ENCODE measurements around the gene PPHLN1.
A peak's percentile ranks its signal among the peaks of the same experiment; 100 is the strongest.

The PPHLN1 gene

DNA sequence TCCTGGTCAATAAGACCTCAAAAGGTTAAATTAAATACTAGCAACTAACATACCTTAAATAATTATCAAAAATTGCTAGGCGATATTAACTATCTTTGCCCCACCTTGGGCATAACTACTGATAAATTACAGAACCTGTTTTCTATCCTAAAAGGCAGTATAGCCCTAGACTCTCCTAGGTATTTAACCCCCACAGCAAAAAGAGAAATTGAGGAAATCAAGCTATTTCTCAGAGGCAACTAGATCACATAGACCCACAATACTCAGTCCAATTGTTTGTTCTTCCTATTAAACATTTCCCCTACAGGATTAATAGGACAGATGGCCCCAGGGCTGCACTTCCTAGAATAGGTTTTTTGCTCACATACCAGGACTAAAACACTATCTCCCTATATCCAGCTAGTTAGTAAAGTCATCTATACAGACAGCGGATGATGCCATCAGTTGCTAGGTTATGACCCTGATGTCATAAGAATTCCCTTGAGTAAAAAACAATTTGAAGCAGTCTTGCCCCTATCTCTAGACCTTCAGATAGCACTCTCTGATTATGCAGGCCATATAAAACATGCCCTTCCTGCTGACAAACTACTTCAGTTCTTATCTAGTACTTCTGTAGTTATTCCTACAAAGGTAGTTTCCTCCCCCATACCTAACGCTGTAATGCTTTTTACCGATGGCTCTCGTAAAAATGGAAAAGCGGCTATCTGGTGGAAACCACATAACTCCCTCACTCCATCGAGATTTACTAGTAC is 118.4 kb downstream of the PPHLN1 start:
- DNase-seq = no peak

DNA sequence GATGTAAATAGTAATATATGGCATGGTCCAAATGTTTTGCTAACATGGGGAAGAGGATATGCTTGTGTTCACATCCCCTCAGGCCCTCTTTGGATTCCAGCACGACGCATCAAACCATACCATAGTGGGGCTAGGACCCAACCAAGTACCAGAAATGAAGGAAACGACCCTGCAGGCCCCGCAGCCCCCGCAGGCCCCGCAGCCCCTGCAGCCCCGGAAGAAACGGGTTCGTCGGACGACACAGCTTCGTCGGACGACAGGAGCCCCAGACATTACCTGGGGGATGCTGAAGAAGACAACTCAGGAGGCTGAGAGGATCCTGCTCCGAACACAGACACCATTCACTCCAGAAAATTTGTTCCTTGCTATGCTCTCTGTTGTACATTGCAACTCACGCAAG is 119.9 kb downstream of the PPHLN1 start:
- no peak for DNase-seq

DNA sequence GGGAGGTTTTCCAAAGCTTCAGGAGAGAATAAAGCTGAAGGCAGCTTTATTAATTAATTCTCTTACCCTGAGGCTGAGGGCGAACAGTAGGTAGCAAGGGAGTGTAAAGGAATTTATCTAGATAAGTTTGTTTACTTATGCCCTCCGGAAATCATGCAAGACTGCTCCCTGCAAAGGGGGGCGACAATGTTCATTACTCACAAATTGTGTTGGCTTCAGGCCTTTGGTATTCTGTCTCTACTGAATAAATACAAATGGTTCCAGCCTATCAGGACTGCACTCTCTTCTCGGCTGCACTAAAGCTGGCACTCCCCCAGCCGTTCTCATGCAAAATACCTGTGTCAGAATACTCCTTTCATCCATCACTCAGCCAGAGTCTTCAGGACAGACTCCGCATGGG is 120.8 kb downstream of the PPHLN1 start:
- no peak for DNase-seq

GRCh38 chr12:42447371-42447786 is 121.4 kb downstream of the PPHLN1 start:
- DNase-seq = no peak

GRCh38 chr12:42448841-42449240 is 122.9 kb downstream of the PPHLN1 start:
- no peak for DNase-seq

DNA sequence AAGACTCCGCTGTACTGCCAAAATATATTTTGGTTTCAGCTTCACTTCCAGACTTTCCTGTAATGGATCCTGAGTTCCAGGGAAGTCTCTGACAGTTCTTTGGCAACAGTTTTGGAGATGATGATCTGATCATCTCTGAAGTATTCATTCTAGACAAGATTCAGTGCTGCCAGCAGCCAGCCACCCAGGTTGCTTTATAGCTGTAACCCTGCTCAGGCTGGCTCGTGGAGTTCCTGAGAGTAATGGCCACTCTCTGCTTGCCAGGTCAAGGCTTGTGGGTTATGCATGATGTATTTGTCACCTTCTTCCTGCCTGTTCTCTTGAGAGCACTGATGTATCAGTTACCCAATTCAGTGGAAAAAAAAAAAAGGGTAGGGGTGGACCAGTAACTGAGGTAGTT is 124.3 kb downstream of the PPHLN1 start:
- no peak for DNase-seq

GRCh38 chr12:42458575-42458974 is 132.6 kb downstream of the PPHLN1 start:
- DNase-seq = no peak

GRCh38 chr12:42459336-42459847 is 133.4 kb downstream of the PPHLN1 start:
- DNase-seq = no peak

DNA sequence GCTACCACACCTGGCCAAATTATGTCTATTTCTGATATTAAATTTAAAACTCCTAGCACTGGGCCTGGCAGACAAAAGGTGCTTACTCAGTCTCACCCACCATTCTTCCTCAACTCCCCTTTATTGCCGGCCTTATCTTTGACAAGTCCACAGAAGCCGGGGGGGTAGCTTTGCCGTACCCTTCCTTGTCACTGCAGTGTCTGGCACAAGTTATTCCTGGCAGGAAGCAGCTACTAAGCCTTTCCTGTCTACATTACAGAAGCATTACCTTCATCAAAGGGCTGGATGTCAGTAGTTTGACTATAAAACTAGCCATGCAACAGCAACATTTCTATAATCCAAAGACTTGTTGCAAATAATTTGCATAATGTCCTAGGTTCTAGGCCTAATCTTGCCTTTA is 136.5 kb downstream of the PPHLN1 start:
- DNase-seq = no peak

GRCh38 chr12:42463671-42464070 is 137.7 kb downstream of the PPHLN1 start:
- no peak for DNase-seq

- no peak for DNase-seq
Measured at GRCh38 chr12:42468341-42468821, 142.4 kb downstream of the PPHLN1 start.

DNA sequence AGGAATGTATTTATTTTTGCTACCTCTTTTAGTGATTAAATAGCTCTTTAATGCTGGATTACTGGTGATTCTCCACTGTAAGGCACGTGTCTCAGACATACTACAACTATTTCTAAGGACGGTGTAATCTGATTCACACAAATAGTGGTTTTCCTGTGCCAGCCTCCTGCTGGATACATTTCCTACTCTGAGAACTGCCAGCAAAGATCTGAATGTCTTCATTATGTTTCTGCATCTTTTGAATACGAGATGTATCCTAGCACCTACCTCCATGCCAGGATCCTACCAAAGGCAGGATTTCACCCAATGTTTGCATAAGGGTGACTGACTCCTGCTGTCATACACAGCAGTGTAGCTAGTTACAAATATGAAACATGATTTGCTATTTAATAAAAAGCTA is 143.0 kb downstream of the PPHLN1 start:
- DNase-seq = no peak

DNA sequence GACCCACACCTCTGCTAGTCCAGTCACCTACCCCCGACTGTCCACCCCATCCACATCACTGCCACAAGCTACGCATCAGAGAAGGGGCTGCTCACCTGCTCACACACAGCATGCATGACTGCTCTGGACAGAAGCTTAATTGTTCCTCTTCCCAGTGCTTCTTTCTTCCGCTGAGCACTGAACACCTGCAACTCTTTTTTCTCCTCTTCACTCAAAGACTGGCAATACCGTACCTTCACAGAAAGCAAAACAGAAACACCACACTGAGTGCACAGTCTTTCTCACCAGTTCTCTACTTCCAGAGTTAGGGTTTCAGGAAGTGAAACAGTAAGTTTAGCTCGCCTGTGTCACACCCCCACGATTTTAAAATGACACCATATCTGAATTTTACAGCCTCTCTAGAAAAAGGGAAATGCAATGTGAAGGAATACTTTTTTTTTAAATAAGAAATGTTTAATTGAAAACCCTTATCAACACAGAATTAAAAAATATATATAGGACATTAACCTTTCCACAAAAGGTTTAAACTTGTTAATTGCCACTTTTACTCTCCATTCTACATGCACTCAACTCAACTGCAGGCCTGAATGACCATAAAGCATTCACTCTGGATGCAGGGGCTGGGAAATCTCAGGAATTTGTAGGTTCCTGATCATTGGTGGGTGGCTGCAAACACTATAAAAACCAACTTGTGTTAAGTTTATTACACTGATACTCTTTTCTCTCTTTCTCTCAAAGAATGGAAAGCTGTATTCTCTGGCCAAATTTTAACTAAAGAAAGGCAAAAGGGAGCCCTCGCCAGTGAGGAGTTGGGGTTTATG is 143.6 kb downstream of the PPHLN1 start:
- DNase-seq = no peak

DNA sequence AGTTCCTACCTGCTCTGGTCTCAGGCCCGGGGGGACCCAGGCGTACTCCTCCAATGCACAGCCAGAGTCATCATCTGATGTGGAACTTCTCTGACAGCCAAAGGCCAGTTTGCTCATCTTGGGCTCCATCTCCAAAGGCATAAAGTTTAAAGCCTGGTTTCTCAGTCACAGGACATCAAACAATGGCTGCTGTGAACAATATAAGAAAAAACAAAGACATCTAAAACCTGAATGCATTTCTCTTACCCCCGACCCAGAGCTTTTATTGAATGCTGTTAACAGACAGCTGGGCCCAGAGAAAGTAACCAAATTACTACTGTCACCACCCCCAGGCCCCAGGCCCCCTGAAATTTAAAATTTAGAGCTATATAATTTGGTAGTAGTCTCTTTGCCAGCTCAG is 146.4 kb downstream of the PPHLN1 start:
- no peak for DNase-seq

GRCh38 chr12:42473130-42473529 is 147.2 kb downstream of the PPHLN1 start:
- no peak for DNase-seq

DNA sequence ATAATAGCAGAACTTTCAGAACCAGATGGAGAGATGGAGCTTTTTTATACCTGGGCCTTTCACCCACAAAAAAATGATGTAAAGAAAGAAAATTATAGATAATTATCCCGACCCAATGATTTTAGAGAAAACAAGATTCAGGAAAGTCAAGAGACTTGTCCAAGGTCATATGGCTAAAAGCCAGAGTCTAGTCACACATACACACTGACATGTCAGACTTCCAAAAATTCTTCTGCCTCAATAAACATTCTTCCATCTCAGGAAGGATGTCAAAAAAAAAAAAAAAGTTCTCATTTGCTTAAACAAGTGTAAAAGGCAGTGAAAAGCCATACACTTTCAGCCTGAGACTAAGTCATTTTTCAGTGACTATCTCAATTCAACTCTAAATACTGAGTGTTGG is 147.6 kb downstream of the PPHLN1 start:
- no peak for DNase-seq

DNA sequence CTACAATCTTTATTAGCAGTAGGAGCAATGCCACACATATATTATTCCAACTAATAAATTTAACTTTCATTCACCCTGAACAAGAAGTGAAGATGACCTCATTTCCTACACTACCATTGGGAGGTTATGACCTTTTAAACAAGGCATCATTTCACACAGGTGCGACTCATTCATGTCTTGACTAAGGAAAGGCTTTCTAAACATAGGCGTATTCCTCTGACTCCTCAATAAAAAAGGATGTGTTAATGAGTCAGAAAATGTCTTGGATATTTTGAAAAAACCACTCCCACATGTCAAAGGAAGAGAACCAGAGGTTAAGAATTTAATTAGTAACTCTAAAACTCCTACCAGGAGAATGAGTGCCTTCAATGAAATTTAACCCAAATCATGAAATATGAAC is 148.4 kb downstream of the PPHLN1 start:
- no peak for DNase-seq

- DNase-seq = no peak
Measured at GRCh38 chr12:42475106-42475505, 149.1 kb downstream of the PPHLN1 start.

DNA sequence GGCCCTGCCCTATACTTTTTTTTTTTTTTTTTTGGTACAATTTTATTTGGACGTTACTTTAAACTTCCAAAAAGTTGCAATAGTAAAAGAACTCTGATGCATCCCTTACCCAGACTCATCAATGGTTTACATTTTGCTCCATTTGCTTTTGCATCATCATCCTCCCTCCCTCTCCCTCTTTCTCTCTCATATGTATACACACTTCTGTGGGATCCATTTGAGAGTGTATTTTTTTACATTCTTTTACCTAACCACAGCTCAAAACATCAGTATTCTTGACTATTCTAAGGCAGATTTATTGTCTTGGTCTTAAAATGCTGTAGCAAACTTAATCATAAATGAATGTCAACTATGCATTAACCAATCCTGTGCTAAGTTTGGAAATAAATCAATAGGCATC is 152.0 kb downstream of the PPHLN1 start:
- no peak for DNase-seq

- DNase-seq = no peak
Measured at GRCh38 chr12:42481368-42481767, 155.4 kb downstream of the PPHLN1 start.

- DNase-seq = no peak
Measured at GRCh38 chr12:42482041-42482747, 156.2 kb downstream of the PPHLN1 start.

- DNase-seq = peak; percentile 52
Measured at GRCh38 chr12:42482748-42483520, 157.0 kb downstream of the PPHLN1 start.

GRCh38 chr12:42483521-42483790 is 157.5 kb downstream of the PPHLN1 start:
- DNase-seq = peak; percentile 22

Measured in stimulated activated CD4-positive, alpha-beta T cell treated with anti-CD3 and anti-CD28 coated beads, Interleukin-12 subunit alpha, Interleukin-12 subunit beta, amount 100 ng/mL, for 4 hours (primary cell).